ENCODE results near the gene TRAK1. TPM values are rescaled to one million over a fixed set of nuclear protein-coding genes. Genes with fewer than 3 reads are reported as not detected.

Gene TRAK1
- polyA plus RNA-seq, 3 donors, result 6.6 to 40.8 (median 7.0) TPM

GRCh38 chr3:42264399-42265058 is 173.4 kb downstream of the TRAK1 start:
- no peaks in the 10 kb centered on the region for H3K36me3 ChIP-seq (replicated peaks in 1 of 2; ENCODE audit: control insufficient read depth in 1 of 2, insufficient read depth in 2 of 2, low read length in 2 of 2)
- no peak overlapping the region for H3K9ac ChIP-seq (ENCODE audit: insufficient read depth, low read length, poor library complexity, severe bottlenecking)
- DNase-seq, result no peak
- TF ChIP-seq, protein P1, sequence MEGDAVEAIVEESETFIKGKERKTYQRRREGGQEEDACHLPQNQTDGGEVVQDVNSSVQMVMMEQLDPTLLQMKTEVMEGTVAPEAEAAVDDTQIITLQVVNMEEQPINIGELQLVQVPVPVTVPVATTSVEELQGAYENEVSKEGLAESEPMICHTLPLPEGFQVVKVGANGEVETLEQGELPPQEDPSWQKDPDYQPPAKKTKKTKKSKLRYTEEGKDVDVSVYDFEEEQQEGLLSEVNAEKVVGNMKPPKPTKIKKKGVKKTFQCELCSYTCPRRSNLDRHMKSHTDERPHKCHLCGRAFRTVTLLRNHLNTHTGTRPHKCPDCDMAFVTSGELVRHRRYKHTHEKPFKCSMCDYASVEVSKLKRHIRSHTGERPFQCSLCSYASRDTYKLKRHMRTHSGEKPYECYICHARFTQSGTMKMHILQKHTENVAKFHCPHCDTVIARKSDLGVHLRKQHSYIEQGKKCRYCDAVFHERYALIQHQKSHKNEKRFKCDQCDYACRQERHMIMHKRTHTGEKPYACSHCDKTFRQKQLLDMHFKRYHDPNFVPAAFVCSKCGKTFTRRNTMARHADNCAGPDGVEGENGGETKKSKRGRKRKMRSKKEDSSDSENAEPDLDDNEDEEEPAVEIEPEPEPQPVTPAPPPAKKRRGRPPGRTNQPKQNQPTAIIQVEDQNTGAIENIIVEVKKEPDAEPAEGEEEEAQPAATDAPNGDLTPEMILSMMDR (IDR thresholded peaks at IDR 0.05), result no peak
- intact Hi-C loops (cut with micrococcal nuclease), result no loop called here
- no peak overlapping the region for H2AFZ ChIP-seq (ENCODE audit: insufficient read depth, low read depth, low read length, poor library complexity, severe bottlenecking)
- peaks cover 4 to 21% of the 10 kb centered on the region in 2 donors for H3K9me3 ChIP-seq (replicated peaks in 1 of 2; ENCODE audit: control insufficient read depth in 1 of 2, insufficient read depth in 1 of 2, low read length in 2 of 2)
- no peaks in the 10 kb centered on the region for H3K36me3 Mint-ChIP-seq
- 9% methylated on average over 32 of the region's 37 CpGs for WGBS (ENCODE audit: insufficient coverage)
- H4K20me1 ChIP-seq (ENCODE audit: insufficient read depth, low read length), result no peaks in the 10 kb centered on the region
- peaks cover 64 to 85% (median 75%) of the 10 kb centered on the region in 3 donors for H3K27me3 Mint-ChIP-seq (ENCODE audit: low read depth in 3 of 3)
- peaks cover 44 to 87% of the 10 kb centered on the region in 2 donors for H3K27me3 ChIP-seq (ENCODE audit: control insufficient read depth in 2 of 2, insufficient read depth in 2 of 2, low read length in 2 of 2)
- H3K4me1 Mint-ChIP-seq, result peaks cover 8% of the 10 kb centered on the region
- no peaks in the 10 kb centered on the region for H3K79me2 ChIP-seq (ENCODE audit: insufficient read depth, low read length)
- no peak overlapping the region for H3K27ac ChIP-seq (ENCODE audit: low read depth in 1 of 2, low read length in 2 of 2)
- H3K27ac Mint-ChIP-seq, result no peak overlapping the region
- peaks cover 0 to 2% of the 10 kb centered on the region in 2 donors for H3K4me1 ChIP-seq (ENCODE audit: control insufficient read depth in 1 of 2, insufficient read depth in 2 of 2, low read length in 2 of 2)
- no peak overlapping the region for H3K4me2 ChIP-seq (replicated peaks; ENCODE audit: extremely low read depth, low read length, poor library complexity, severe bottlenecking)
- peaks cover 5 to 21% (median 9%) of the 10 kb centered on the region in 7 donors for H3K9me3 Mint-ChIP-seq
- no peak overlapping the region for H3K4me3 ChIP-seq (replicated peaks in 1 of 3; ENCODE audit: low read depth in 2 of 3, low read length in 3 of 3)
- peak overlapping the region in 1 of 2 donors; percentile 73 for H3K4me3 Mint-ChIP-seq

DNA sequence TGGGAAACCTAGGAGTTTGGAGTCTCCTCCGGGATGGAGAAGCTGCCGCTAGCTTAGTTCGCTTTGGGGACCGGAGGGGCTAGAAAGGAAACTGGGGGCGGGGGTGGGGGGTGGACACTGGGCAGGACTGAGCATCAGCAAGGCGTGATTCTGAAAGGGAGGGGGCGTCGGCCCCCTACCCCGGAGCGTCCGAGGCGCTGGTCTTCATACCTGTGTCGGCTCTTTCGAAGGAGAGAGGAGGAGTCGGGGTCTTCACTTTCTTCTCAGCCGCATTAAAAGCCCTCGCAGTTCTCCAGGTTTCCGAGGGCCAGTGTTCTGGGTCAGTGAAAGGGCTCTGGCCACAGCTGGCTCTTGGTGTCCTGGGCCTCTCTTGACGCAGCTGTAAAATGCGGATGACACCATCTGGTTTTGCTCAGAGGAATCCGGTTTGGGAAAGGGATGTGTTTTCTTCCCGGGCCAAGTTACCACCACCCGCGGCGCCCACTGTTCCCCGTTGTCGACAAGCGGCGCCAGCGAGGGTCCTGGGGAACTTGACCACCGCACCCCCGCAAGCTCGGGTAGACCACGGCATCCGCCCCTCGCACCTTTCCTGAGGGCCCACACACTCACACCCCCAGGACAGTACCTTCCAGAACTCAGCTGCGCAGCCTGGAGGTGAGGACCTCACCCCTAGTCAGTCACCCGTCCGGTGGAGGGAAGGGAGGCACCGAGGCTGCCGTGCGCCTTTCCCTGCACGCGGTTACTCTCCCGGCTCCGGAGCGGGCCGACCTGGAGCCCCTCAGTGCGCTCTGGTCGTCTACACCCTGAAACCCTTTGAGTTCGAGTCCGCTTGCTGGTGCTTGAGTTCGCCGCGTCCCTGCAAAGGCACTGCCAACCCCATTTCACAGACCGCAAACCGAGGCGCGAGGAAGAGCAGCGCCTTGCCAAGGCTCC is 174.2 kb downstream of the TRAK1 start:
- Histone ChIP-seq H3K27me3 (ENCODE audit: control insufficient read depth in 2 of 2, insufficient read depth in 2 of 2, low read length in 2 of 2) (peaks cover 43 to 83% of the 10 kb centered on the region in 2 donors), H3K9me3 (replicated peaks in 1 of 2; ENCODE audit: control insufficient read depth in 1 of 2, insufficient read depth in 1 of 2, low read length in 2 of 2) (peaks cover 4 to 21% of the 10 kb centered on the region in 2 donors), H3K4me1 (ENCODE audit: control insufficient read depth in 1 of 2, insufficient read depth in 2 of 2, low read length in 2 of 2) (peaks cover 0 to 2% of the 10 kb centered on the region in 2 donors), H2AFZ (ENCODE audit: insufficient read depth, low read depth, low read length, poor library complexity, severe bottlenecking) (no peak overlapping the region), H3K4me3 (replicated peaks in 1 of 3; ENCODE audit: low read depth in 2 of 3, low read length in 3 of 3) (no peak overlapping the region), H4K20me1 (ENCODE audit: insufficient read depth, low read length) (no peaks in the 10 kb centered on the region), H3K27ac (ENCODE audit: low read depth in 1 of 2, low read length in 2 of 2) (no peak overlapping the region), H3K4me2 (replicated peaks; ENCODE audit: extremely low read depth, low read length, poor library complexity, severe bottlenecking) (no peak overlapping the region), H3K79me2 (ENCODE audit: insufficient read depth, low read length) (no peaks in the 10 kb centered on the region), H3K9ac (ENCODE audit: insufficient read depth, low read length, poor library complexity, severe bottlenecking) (no peak overlapping the region), H3K36me3 (replicated peaks in 1 of 2; ENCODE audit: control insufficient read depth in 1 of 2, insufficient read depth in 2 of 2, low read length in 2 of 2) (no peaks in the 10 kb centered on the region)
- Mint-ChIP-seq H3K27ac (peak overlapping the region in 1 of 7 donors; percentile 22), H3K4me1 (peaks cover 8% of the 10 kb centered on the region), H3K36me3 (no peaks in the 10 kb centered on the region), H3K9me3 (peaks cover 5 to 21% (median 9%) of the 10 kb centered on the region in 7 donors), H3K4me3 (peak overlapping the region in 1 of 2 donors; percentile 76), H3K27me3 (ENCODE audit: low read depth in 3 of 3) (peaks cover 64 to 85% (median 75%) of the 10 kb centered on the region in 3 donors)
- 17% methylated on average over 54 of the region's 60 CpGs for WGBS (ENCODE audit: insufficient coverage)
- TF ChIP-seq, protein P1 (IDR thresholded peaks at IDR 0.05), result no peak
- DNase-seq, result no peak
- intact Hi-C loops (cut with micrococcal nuclease), result no loop called here

Data from CD14-positive monocyte (primary cell).